SK-N-SH treated with all-trans-retinoic acid at 6 μM for 48 hours (cell line): ENCODE measurements around the gene TLN1.

Source experiments
- ATAC-seq: fragments of 200-7000 bp; cut with Tn5 transposase; 3 replicates; pipeline ENCODE4 v1.9.1; 2020; ENCODE audit warnings: mild to moderate bottlenecking, moderate library complexity
- ARNTL ChIP-seq: fragments of 450-650 bp; formaldehyde crosslinking; IDR thresholded peaks from 2 replicates; pipeline ENCODE4 v1.5.0; 2020; ENCODE audit warnings: low read depth, mild to moderate bottlenecking, moderate library complexity, borderline replicate concordance
- CREB5 ChIP-seq: fragments of 250-450 bp; sonication (Bioruptor Pico); IDR thresholded peaks from 2 replicates; pipeline ENCODE4 v1.5.1; 2020; ENCODE audit warnings: low read depth, mild to moderate bottlenecking, moderate library complexity
- CSDC2 ChIP-seq: fragments of 250-450 bp; sonication (Bioruptor Pico); IDR thresholded peaks from 2 replicates; pipeline ENCODE4 v1.5.0; 2020; ENCODE audit warnings: mild to moderate bottlenecking, moderate library complexity
- CSRNP3 ChIP-seq: fragments of 250-450 bp; sonication (Bioruptor Pico); IDR thresholded peaks from 2 replicates; pipeline ENCODE4 v1.5.1; 2021; ENCODE audit warnings: mild to moderate bottlenecking, moderate library complexity
- ESRRG ChIP-seq: fragments of 250-450 bp; sonication (Bioruptor Pico); IDR thresholded peaks from 2 replicates; pipeline ENCODE4 v1.6.1; 2021; ENCODE audit warnings: mild to moderate bottlenecking
- GLIS3 ChIP-seq: fragments of 250-450 bp; sonication (Bioruptor Pico); IDR thresholded peaks from 2 replicates; pipeline ENCODE4 v1.5.0; 2020; ENCODE audit warnings: mild to moderate bottlenecking, moderate library complexity
- ISL1 ChIP-seq: fragments of 250-450 bp; sonication (Bioruptor Pico); IDR thresholded peaks from 2 replicates; pipeline ENCODE4 v2.1.2; 2022; ENCODE audit warnings: mild to moderate bottlenecking, moderate library complexity
- OSR1 ChIP-seq: fragments of 250-450 bp; sonication (Bioruptor Pico); IDR thresholded peaks from 2 replicates; pipeline ENCODE4 v1.8.0; 2022; ENCODE audit warnings: moderate library complexity, mild to moderate bottlenecking, inconsistent platforms
- PATZ1 ChIP-seq: fragments of 250-450 bp; sonication (Bioruptor Pico); IDR thresholded peaks from 2 replicates; pipeline ENCODE4 v1.8.0; 2020; ENCODE audit warnings: mild to moderate bottlenecking, moderate library complexity, borderline replicate concordance
- POU6F1 ChIP-seq: fragments of 250-450 bp; sonication (Bioruptor Pico); IDR thresholded peaks from 2 replicates; pipeline ENCODE4 v1.8.0; 2021; ENCODE audit warnings: low read depth, mild to moderate bottlenecking, moderate library complexity, borderline replicate concordance
- RARB ChIP-seq: fragments of 250-450 bp; sonication (Bioruptor Pico); IDR thresholded peaks from 2 replicates; pipeline ENCODE4 v1.8.0; 2021; ENCODE audit warnings: mild to moderate bottlenecking, moderate library complexity
- SNAI2 ChIP-seq: fragments of 250-450 bp; sonication (Bioruptor Pico); IDR thresholded peaks from 2 replicates; pipeline ENCODE4 v1.5.0; 2020; ENCODE audit warnings: mild to moderate bottlenecking, moderate library complexity
- TCF4 ChIP-seq: fragments of 250-450 bp; sonication (Bioruptor Pico); IDR thresholded peaks from 2 replicates; pipeline ENCODE4 v1.8.0; 2021; ENCODE audit warnings: mild to moderate bottlenecking, moderate library complexity, borderline replicate concordance
- TOX ChIP-seq: fragments of 250-450 bp; sonication (Bioruptor Pico); IDR thresholded peaks from 2 replicates; pipeline ENCODE4 v1.8.0; 2021; ENCODE audit warnings: mild to moderate bottlenecking, moderate library complexity, borderline replicate concordance
- TSHZ2 ChIP-seq: fragments of 250-450 bp; sonication (Bioruptor Pico); IDR thresholded peaks from 2 replicates; pipeline ENCODE4 v1.5.0; 2020; ENCODE audit warnings: mild to moderate bottlenecking, moderate library complexity
- ZC3H10 ChIP-seq: fragments of 250-450 bp; sonication (Bioruptor Pico); IDR thresholded peaks from 2 replicates; pipeline ENCODE4 v1.5.1; 2021; ENCODE audit warnings: mild to moderate bottlenecking, moderate library complexity
- ZFP3 ChIP-seq: fragments of 250-450 bp; sonication (Bioruptor Pico); IDR thresholded peaks from 2 replicates; pipeline ENCODE4 v1.5.0; 2020; ENCODE audit warnings: mild to moderate bottlenecking, moderate library complexity
- ZFP30 ChIP-seq: fragments of 450-650 bp; formaldehyde crosslinking; IDR thresholded peaks from 2 replicates; pipeline ENCODE4 v1.5.0; 2022; ENCODE audit warnings: mild to moderate bottlenecking, moderate library complexity
- ZNF565 ChIP-seq: fragments of 450-650 bp; formaldehyde crosslinking; conservative IDR thresholded peaks from 2 replicates; pipeline ENCODE4 v1.5.0; 2020; ENCODE audit warnings: low read depth, mild to moderate bottlenecking, moderate library complexity
- ZNF70 ChIP-seq: fragments of 450-650 bp; formaldehyde crosslinking; IDR thresholded peaks from 2 replicates; pipeline ENCODE4 v1.5.0; 2020; ENCODE audit warnings: mild to moderate bottlenecking, moderate library complexity
- ZNF8 ChIP-seq: fragments of 450-650 bp; formaldehyde crosslinking; IDR thresholded peaks from 2 replicates; pipeline ENCODE4 v1.5.0; 2020; ENCODE audit warnings: mild to moderate bottlenecking, moderate library complexity

Gene TLN1

GRCh38 chr9:35705836-35706430, 26.1 kb downstream of the TLN1 start:
- ATAC-seq = no peak
- TF ChIP-seq GLIS3 (CRISPR knock-in tag) (no peak), OSR1 (no peak), ARNTL (CRISPR knock-in tag) (no peak), ESRRG (CRISPR knock-in tag) (no peak), CSDC2 (CRISPR knock-in tag) (no peak)

GRCh38 chr9:35705372-35705771, 26.6 kb downstream of the TLN1 start:
- no peak for TF ChIP-seq ZNF565
- no peak for TF ChIP-seq RARB (CRISPR knock-in tag)
- no peak for TF ChIP-seq ZFP3
- TF ChIP-seq ZNF8 (CRISPR knock-in tag) = no peak
- no peak for TF ChIP-seq TCF4
- TF ChIP-seq ARNTL (CRISPR knock-in tag) = no peak
- TF ChIP-seq TOX (CRISPR knock-in tag) = no peak
- ATAC-seq = no peak

- TF ChIP-seq ZFP3 = no peak
- TF ChIP-seq ZNF565 = no peak
- TF ChIP-seq ZNF70 = no peak
- TF ChIP-seq CSRNP3 (CRISPR knock-in tag) = no peak
- no peak for TF ChIP-seq ISL1 (CRISPR knock-in tag)
- no peak for ATAC-seq
These were observed 27.9 kb downstream of the TLN1 start for GRCh38 chr9:35703906-35704672.

GRCh38 chr9:35702696-35703095, 29.3 kb downstream of the TLN1 start:
- TF ChIP-seq POU6F1 (CRISPR knock-in tag) (no peak), ZFP3 (no peak)
- ATAC-seq = no peak

GRCh38 chr9:35700942-35701341, 31.1 kb downstream of the TLN1 start:
- ATAC-seq = no peak
- TF ChIP-seq CREB5 (CRISPR knock-in tag) = no peak
- TF ChIP-seq TCF4 = no peak
- no peak for TF ChIP-seq ISL1 (CRISPR knock-in tag)
- TF ChIP-seq ZC3H10 (CRISPR knock-in tag) = no peak
- no peak for TF ChIP-seq ARNTL (CRISPR knock-in tag)
- TF ChIP-seq ZNF70 = no peak
- no peak for TF ChIP-seq RARB (CRISPR knock-in tag)
- no peak for TF ChIP-seq ZNF8 (CRISPR knock-in tag)
- TF ChIP-seq ESRRG (CRISPR knock-in tag) = no peak
- no peak for TF ChIP-seq PATZ1 (CRISPR knock-in tag)
- no peak for TF ChIP-seq GLIS3 (CRISPR knock-in tag)
- no peak for TF ChIP-seq TSHZ2 (CRISPR knock-in tag)
- no peak for TF ChIP-seq OSR1
- TF ChIP-seq POU6F1 (CRISPR knock-in tag) = no peak
- TF ChIP-seq SNAI2 (CRISPR knock-in tag) = no peak
- no peak for TF ChIP-seq ZFP3
- TF ChIP-seq ZFP30 = no peak
- TF ChIP-seq CSDC2 (CRISPR knock-in tag) = no peak
